Stimulated activated CD4-positive, alpha-beta T cell treated with anti-CD3 and anti-CD28 coated beads, TNF-alpha, amount 100 ng/mL, for 4 hours (primary cell): ENCODE data around the gene FAM240A.

Experiments
- DNase-seq, 3 experiments: peaks; one replicate each; pipeline ENCODE4 v3.0.0-alpha.2; 2020; ENCODE audit warnings: low read depth in 3 of 3

The FAM240A gene

DNA sequence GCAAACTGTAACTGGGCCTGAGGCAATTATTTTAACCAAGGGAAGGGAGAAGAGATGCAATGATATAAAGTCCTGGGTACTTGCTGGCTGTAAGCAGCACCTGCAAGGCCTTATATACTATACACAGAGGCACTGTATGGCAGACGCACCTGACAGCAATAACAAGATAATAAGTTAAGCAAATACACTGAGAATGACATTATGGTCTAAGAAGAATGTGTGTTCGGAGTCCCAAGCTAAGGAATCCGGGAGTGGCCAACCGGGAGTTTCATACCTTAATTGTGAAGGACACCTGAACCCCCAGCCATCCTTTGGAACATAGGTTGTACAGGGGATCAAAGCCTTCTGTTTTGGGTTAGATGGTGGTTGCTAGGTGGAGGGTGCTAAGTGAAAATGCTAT is 13.7 kb downstream of the FAM240A start:
- no peak for DNase-seq

DNA sequence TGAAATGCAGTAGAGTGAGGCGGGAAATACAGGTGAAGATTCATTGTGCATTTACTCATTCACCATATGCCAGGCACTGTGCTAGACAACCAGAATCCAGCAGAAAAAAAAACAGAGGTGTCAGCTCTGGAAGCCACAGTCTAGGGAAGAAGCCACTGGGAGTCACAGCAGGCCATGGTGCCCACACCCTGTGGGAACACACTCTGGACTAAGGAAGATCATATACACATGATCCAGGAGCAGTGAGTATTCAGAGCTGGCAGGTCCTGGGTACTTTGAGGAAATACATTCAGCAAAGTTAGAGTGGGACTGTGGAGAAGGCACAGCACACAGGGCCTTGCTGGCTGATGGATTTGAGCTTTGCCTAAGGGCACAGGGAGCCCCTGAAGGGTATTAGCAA is 14.8 kb downstream of the FAM240A start:
- DNase-seq: no peak

DNA sequence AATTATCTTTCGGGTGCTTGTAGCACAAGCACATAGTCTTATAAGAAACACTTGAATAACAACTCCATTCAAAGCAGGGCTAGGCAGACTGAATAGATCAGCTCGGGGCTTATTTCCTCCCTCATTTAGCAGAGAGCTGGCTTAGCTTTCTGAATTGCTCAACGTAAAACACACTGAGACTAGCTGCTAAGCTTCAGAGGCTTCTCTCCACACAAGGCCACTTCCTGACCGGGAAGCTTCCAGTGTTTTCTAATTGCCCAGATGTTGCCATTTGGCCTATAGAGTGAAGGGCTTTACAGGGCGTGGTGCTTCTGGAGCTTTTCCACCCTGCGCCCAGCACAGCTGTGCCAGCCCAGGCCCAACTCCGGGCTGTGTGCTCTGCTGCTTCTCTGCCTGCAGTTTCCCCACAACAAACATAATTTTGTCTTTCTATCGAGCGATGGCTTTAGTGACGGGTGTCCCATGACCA is 16.6 kb downstream of the FAM240A start:
- no peak for DNase-seq

DNA sequence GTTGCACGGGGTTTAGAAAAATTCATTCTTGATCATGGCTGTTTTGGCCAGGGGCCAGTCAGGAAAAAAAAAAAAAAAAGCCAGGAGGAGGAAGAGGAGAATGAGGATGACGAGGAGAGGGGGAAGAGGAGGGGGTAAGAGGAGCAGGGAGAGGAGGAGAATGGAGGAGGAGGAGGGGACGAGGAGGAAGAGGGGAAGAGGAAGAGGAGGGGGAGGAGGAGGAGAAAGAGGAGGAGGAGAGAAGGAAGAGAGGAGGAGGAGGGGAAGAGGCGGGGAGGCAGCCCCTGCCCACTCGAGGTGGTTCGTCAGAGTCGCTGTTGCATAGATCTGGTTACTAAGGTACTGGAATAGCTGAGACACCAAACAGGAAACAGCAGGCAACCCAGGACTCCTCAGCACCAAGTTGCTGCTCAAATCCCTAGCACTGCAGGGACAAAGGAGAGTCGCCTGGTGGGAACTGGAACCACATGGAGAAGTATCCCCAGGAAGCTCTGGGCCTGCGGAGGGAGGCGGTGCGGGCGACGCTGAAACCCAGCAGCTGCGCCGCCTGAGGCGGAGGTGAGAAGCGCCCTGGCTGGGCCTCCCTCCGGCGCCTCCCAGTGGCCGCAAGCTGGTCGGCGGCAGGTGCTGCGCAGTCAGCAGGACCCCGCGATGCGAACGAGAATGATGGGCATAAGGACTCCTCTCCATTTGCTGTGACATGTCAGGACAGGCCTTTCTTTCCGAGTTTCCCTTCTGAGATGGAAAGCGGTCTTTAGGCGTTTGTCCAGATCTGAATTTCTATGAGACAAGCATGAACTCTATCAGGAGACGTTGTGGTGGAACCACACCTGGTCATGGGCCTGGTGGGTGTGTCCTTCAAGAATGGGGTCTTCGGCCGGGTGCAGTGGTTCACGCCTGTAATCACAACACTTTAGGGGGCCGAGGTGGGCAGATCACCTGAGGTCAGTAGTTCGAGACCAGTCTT is 17.5 kb downstream of the FAM240A start:
- DNase-seq: peak; percentile 46 to 61 (median 54)

DNA sequence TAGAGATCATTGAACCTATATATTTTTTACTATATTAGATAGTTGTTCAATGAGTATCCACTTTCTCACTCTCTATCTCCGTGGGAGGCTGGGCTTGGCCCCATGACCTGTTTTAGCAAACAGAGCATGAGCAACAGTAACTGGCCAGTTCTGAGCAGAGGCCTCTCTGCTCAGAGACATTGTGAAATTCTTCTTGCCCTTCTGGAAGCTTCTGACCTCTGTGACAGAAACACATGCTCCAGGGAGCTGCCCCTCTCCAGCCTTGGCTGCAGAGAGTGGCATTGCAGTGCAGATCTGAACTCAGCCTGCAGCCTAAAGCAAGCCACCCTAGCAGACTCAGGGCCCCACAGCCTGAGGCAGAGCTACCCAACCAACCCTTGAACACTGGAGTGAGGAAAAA is 20.5 kb downstream of the FAM240A start:
- DNase-seq: no peak

DNA sequence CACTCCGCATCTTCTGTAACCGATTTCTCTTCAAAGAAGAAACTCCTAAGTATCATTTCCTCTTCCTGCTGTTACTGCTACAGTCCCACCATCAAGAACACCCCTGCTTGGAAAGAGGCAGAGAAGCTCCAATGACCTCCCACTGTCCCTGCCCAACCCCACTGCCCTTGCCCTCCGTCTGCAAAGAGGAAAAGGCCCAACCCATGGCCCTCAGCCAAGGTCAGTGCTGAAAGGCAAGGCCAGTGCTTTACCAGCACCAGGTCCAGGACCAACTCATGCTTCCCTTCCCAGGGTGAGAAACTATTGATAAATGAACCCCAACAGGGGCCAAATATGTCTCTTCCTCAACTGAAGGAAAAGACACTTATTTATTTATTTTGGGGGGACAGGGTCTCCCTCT is 22.5 kb downstream of the FAM240A start:
- DNase-seq: no peak

DNA sequence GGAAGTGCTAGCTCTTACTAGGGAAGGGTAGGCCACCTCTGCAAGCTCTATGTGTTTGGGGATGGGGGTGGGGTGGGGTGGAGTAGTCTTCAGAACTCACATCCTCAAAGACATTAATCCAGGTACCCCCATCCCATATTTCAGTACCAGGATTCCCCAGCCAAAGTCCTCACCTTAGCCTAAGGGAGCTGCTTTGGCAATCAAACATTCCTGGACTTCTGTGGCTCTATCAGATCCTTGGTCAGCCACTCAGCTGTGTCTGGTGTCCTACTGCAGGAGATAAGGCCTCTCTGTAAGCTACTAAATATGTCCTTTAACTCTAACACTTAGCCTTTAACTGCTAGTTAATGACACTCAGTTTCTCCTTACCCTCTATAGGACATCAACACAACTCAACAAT is 26.9 kb downstream of the FAM240A start:
- no peak for DNase-seq

DNA sequence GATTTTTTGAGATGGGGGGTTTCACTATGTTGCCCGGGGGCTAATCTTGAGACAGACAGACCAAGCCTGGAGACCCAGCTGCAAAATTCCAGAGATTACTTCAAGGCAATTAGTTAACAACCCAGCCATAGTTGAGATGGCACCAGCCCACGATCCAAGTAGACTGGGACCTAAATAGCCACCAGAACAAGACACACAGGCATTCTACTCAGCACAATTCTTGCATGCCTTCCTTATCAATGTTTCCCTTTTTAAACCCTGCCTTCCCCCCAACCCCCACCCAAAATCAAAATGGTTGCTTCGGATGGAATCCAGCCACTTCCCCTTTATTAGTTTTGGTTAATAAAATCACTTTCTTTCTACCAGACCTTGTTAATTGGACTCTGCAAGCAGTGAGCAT is 28.6 kb downstream of the FAM240A start:
- no peak for DNase-seq

DNA sequence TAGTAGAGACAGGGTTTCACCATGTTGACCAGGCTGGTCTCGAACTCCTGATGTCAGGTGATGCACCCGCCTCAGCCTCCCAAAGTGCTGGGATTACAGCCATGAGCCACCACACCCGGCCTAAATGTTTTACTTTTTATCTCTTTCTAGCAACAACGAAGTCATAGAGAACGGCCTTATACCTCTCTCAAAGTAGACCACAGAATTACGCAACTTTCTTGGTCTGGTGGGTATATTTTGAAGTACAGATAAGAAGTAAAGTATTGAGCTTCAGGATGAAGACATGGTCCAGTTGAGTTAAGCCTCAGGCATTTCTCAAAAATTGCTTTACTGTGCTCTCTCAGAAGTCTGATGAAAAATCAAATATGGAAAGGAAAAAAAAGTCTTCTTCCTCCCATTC is 30.6 kb downstream of the FAM240A start:
- DNase-seq: no peak

DNA sequence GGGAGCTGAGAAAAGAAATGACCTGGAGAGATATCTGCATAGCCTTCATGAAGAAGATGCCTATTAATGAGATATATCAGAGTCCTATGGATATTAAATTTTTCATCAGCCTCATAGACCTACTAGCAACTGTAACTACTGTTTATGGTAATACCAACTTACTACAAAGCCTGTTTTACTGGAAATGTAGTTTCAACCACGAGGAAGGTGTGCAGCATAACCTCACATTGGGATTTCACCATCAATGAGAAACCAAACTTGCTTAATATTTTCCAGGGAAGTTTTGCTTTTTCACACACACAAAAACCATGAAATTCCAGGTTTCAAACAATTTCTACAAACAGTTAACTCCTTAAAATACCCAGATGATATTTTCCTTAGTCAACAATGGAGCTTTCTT is 31.4 kb downstream of the FAM240A start:
- DNase-seq: no peak

DNA sequence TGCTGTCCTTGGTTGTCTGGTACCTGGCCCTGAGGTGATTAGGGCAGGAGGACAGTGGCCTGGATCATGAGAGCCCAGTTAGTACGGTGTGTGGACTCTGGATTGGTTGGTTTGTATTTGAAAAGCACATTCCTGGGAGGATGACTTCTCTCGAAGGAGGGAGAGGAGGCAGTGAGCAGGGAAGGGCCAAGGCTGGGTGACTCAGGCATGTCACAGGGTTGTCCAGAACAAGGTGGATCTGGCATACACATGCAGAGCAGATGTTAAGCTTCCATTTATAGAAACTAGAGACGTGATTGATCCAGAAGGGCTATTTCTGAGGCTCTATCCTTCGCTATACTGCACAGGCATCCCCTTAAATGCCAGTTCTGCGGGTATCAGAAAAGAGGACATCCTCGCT is 34.4 kb downstream of the FAM240A start:
- no peak for DNase-seq

DNA sequence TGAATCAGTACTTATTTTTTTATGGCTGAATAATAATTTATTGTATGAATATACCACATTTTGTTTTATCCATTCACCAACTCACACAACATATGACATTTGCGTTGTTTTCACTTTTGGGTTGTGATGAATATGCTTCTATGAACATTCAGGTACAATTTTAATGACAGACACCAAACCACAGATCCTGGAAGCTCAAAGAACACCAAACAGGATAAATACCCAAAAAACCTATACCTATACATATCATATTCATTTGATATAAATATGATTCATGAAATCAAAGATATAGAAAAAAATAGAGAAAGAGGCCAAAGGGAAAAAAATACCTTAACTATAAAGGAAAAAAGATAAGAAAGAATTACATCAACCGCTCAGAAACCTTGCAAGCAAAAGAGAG is 35.8 kb downstream of the FAM240A start:
- no peak for DNase-seq

DNA sequence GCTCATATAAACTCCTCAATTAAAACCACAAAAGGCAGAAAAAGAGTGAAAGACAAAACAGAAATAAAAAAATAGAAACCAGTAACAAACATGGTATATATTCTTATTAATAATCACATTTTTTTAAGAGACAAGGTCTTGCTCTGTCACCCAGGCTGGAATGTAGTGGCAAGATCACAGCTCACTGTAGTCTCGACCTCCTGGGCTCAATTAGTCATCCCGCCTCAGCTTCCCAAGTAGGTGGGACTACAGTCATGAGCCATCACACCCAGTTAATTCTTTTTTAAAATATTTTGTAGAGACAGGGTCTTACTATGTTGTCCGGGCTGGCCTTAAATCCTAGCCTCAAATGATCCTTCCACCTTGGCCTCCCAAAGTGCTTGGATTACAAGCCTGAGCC is 37.1 kb downstream of the FAM240A start:
- no peak for DNase-seq

DNA sequence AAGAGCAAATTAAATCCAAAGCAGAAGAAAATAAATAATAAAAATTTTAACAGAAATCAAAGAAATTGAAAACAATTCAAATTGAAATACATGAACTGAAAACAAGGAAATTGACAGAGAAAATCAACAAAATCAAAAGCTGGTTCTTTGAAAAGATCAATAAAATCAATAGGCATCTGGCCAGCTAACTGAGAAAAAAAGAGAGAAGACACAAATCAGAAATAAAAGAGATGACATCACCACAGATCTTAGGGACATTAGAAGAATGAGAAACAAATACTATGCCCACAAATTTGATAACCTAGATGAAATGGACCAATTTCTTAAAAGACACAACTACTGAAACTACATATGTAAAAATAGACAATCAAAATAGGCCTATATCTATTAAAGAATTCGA is 38.8 kb downstream of the FAM240A start:
- no peak for DNase-seq

DNA sequence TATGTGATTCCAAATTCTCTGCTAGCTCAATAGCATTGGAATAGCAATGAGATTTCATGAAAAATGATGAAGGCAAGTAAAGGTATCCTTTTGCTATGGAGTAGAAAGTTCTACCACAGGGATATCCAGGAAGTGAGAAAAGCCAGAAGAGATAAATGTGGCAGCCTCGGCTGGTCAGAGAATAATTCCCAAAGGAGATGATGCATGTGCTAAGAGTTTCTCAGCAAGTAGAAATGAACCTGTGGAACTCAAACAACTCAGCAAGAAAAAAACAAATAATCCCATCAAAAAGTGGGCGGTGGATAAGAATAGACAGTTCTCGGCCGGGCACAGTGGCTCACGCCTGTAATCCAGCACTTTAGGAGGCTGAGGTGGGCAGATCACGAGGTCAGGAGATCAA is 42.9 kb downstream of the FAM240A start:
- DNase-seq: no peak

DNA sequence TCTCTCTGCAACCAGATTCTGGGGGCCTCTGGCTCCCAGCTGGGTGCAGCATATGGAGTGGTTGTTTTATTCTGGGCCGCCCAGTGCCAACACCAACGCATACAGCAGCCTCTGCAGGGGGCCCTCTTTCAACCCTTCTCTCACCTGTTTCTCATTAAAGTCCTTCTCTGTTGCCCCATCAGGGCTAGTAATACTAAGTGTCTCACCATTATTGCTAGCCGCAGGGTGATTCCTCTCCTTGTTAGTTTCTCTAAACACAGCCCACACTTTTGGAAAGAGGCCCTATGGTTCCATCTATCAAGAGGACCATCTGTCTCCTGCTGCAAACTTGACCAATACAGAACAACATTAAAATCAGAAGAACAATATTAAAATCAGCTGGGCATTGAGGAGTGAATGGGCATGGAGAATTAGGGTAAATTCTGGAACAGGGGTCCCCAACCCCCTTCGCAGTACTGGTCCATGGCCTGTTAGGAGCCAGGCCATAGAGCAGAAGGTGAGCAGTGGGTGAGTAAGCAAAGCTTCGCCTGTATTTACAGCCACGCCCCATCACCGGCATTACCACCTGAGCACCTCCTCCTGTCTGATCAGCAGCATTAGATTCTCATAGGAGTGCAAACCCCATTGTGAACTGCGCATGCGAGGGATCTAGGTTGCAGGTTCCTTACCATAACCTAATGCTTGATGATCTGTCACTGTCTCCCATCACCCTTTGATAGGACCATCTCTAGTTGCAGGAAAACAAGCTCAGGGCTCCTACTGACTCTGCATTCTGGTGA is 44.6 kb downstream of the FAM240A start:
- no peak for DNase-seq

DNA sequence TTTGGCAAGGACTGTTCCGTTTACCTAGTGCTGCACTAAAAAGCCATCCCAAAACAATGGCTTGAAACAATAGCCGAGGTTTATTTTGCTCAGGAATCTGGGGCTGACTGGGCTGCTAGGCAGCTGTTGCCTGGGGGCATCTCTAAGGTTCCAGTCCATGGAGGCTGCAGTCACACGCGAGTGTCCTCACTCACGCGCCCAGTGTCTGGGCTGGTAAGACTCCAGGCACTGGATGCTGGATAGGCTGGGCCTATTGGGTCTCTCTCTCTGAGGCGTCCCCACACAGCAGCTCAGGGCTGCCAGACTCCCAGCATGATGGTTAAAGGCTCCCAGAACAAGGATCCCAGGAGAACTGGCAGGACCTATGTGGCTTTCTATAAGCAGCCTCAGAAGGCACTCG is 47.0 kb downstream of the FAM240A start:
- no peak for DNase-seq

DNA sequence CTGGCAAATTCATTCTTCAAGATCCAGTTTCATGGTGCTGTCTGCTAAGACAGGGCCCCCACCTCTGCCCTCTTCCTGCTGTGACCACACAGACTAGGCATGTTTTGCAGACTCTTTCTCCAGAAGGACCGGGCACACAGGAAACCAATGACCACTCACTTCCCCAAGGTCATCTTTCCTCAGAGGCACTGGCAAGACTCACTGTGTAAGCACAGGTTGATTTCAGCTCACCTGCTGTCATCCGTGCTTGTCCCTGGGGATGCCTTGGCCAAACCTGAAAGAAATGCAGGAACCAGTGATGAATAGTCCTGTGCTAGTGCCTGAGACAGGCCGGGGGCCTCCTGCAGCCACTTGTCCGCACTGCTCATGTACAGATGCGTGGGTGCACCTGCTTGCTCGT is 47.7 kb downstream of the FAM240A start:
- no peak for DNase-seq

DNA sequence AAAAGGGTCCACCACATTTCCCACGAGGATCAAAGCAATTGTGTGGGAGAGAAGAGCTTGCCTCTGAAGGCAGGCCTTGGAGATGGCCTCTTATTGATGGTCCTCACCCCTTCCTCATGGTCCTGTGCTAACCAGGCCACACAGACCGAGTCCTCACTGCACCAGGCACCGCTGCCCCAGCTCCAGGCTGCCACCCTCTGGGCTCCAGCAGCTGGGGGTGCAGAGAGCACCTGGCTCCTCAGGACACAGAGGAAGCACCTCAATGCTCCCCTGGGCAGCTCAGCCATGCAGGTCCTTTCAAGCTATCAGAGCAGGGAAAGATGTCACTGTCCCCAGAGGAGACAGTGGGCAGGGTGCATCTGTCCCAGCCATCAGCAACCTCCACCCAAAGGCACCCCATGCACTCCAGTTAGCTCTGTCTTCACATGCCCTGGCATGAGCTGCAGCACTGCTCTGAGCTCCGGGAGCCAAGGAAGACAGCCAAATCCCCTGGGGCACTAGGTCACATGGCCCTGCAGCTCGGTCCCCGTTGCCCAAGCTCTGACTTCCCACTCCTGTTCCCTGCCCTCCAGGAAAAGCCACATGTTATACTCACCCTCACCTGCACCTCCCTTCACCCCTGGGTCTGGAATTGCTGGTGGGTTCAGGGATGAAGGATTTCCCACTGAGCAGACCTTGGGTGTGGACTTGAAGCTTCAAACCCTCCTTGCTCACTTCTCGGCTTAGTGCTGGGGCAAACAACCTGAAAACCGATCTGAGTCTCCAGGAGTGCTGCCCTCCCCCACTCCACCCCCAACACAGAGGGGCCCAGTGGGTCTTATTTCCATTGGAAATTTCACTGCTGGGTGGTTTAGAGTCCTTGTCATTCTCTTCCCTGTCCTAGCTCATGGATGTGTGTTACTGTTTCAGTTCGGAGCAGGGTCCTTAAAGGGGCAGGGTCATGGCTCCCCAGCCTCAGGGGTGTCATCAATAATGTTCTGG is 48.5 kb downstream of the FAM240A start:
- no peak for DNase-seq

DNA sequence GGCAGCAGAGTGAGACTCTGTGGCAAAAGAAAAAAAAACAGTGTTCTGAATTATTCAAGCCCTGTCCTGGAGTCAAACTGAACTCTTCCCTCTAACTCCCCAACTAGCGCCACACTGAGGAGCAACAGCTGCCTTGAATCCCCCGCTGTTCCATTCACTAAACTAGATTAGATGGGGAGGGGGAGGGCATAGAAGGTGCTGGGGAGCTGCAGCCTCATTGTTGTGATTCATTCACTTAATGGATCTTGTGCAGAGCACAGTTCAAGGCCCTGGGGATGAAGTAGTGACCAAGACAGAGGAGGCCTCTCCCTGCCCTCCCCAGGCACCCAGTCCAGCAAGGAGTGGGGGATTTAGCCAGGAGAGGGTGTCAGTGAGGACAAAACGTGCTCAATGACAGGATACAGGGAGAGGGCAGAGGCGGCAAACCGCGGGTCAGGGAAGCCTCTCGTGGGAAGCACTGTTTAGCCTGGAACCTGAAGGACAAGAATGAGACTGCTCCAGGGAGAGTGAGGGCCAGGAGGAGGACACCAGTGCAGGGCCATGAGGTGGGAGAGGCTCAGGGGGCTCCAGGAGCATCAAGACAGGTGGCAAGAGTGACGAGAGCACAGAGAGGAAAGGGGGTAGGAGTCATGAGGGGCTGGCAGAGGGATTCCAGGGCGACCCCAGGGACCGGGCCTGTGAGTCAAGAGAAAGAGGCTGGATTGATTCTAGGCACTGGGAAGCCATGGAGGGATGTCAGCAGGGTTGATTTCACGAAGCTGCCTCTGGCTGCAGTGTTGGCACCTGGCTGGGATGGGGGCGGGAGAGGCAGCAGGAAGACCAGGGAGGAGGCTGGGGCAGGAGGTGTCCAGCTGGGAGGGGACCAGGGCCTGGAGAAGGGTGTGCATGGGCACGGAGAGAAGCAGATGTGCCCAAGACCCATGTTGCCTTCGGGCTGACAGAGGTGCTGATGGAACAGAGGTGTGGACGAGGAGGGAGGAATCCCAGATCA is 49.7 kb downstream of the FAM240A start:
- DNase-seq: no peak
